GM18858 (cell line): Measurements from ENCODE around the gene SLC16A7.
"Not testable (repeated sequence)": the region's sequence is repeated elsewhere in the genome, so short reads cannot be mapped to it uniquely, and the experiment has no call there.

ENCODE experiments used
- ATAC-seq: cut with Tn5 transposase; IDR thresholded peaks from one replicate; pipeline ENCODE4 v1.9.1; 2021; ENCODE audit not compliant: unreplicated experiment

Gene SLC16A7, protein sequence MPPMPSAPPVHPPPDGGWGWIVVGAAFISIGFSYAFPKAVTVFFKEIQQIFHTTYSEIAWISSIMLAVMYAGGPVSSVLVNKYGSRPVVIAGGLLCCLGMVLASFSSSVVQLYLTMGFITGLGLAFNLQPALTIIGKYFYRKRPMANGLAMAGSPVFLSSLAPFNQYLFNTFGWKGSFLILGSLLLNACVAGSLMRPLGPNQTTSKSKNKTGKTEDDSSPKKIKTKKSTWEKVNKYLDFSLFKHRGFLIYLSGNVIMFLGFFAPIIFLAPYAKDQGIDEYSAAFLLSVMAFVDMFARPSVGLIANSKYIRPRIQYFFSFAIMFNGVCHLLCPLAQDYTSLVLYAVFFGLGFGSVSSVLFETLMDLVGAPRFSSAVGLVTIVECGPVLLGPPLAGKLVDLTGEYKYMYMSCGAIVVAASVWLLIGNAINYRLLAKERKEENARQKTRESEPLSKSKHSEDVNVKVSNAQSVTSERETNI

DNA sequence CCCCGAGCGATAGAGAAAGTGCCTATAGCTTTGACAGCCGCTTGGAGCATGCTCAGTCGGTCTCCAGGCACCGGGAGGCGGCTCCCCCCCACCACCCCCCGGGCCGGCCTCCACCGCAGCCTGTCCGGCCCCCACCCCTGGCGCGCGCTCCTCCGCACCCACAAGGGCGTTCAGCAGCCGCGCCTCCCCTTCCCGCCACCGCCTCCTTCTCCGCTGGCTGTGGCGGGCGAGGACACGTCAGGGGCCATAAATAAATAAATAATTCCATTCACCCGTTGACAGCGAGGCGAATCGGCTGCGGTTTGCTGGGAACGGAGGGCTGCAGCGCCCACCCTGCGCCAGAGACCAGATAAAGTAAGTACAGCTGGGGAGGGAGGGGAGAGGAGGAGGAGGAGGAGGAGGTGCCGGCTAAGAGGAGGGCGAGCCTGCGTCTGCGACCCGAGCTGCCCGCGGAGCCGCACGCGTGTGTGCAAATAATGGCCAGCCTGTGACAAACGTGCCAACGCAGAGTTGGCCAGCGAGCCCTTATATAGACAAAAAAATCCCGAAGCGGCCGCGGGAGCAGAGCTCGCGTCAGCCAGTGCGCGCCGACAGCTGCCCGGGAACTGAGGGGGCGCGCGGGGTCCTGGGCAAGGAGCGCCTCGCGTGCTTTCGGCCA is at the start of gene SLC16A7:
Gene SLC16A7 (plus strand): TSS at position 147 of the 658 bp plus-strand sequence. CDS start 108,773 bp downstream, outside the sequence.
- peak; percentile 40 for ATAC-seq

DNA sequence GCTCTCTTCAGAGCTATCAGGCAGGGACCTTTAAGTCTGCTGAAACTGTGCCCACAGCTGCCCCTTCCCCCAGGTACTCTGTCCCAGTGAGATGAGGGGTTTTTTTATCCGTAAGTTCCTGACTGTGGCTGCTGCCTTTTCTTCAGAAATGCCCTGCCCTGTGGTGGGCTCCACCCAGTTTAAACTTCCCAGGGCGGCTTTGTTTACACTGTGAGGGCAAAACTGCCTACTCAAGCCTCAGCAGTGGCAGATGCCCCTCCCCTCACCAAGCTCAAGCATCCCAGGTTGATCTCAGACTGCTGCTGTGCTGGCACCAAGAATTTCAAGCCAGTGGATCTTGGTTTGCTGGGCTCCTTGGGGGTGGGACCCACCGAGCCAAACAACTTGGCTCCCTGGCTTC is 46.9 kb upstream of the SLC16A7 start:
- no peak for ATAC-seq

DNA sequence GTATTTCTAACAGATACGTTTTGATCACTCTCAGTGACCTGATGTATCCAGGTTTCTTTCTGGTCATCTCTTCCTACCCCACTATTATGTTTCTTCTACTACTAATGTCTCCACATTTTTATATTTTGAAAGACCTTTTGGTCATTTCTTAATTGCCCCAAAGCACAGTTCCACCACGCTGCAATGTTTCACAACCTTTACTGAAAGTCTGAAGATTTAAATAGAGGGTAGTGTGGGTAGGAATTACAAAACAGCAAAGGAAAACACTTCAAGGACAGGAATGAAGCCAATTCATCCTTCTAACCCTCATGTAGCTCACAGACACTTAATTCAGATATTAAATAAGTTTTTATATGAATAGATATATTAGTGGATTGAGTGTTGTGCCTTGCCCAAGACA is 36.1 kb upstream of the SLC16A7 start:
- no peak for ATAC-seq

DNA sequence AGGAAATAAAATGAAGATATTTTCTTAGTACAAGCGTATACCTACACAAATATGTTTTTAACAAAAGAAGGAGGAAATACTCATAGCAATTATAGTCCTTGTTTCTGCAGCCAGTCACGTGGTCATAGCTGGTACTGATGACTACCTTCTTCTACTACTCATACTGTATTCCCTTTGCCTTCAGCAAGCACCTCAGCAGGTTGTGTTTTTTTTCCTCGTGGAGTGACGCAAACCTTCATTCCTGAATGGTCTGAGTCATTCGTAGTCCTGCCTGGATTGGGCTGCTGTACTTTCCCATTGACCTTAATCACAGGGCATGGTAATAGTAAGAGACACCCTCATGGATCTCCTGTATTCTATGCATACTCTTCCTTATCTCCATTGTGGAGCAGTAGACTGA is 25.7 kb upstream of the SLC16A7 start:
- ATAC-seq = no peak

DNA sequence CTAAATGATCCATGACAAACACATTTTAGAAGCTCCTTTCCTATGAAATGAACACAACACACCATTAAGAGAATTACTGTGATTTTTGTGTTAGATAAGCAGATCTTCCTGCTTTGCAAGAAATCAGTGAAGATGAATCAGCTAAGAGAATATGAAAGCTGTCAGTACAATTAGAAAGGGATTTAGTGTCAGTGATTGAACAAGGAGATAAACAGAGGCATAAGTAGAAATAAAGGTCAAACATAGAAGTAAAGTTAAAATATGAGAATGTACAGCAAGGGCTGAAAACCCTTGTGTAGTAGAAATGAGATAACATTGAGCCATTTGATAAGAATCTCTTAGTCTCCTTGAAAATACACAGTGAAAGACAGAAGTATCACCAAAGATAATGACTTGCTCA is 21.4 kb upstream of the SLC16A7 start:
- no peak for ATAC-seq

DNA sequence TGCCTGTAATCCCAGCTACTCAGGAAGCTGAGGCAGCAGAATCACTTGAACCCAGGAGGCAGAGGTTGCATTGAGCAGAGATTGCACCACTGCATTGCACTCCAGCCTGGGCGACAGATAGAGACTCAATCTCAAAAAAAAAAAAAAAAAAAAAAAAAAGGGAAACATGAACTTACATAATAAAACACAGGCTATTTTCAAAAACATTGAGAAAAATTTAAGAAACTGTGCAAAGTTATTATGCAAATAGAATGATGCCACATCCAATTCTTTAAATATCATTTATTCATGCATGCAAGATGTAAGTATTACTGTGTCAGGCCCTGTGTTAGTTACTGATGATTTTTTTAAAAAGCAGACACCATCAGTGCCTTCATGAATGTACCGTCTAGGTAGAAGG is 20.0 kb upstream of the SLC16A7 start:
- no peak for ATAC-seq

DNA sequence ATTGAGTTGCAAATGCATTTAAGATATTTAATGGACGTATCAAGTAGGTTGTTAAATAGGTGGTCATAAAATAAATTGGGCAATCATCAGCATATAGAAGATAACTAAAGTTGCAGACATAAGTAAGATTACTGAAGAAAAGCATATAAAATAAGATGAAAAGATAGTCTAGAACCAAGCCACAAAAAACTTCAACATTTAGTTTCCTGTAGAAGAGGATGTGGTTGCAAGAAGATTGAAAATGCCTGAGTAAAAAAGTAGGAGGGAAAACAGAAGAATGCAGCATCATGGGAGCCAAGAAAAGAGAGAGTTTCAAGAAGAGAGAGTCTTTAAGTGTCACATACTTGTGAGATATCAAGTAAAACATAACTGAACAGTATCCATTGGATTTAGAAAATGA is 17.6 kb upstream of the SLC16A7 start:
- ATAC-seq = no peak

DNA sequence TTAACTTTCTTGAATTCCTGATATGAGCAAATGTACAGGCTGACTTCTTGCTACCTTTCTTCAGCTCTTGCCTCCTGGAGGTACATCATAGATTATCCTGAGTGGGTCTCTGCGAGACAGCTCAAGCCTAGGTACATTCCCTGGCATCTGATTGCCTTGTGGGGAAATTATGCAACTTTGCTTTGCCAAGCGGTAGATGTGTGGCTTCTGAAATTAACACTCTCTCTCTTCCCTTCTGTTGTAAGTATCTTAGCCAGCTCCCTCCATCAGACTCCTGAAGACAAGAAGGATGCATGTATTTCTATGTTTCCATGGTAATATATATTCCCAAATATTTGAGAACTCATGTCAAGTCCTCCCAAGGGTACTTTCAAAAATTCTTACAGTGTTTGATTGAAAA is 16.2 kb upstream of the SLC16A7 start:
- ATAC-seq = no peak

DNA sequence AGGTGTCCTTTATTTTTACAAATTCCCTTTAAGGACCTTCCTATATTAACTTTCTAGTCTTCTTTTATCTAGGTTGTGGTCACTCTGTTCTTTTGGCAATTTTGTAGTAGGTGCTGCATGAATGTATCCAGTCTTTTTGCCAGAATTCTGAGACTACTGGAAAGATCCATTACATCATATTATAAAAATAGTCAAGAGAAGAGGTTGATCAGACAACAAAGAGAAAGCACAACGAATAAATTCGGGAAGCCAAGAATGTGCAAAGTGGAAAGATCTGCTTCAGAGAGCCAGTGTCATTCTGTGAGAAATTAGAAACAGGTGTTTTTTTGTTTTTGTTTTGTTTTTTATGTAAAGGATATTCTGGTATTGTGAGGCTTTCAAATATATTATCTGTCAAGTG is 15.8 kb upstream of the SLC16A7 start:
- ATAC-seq = no peak

DNA sequence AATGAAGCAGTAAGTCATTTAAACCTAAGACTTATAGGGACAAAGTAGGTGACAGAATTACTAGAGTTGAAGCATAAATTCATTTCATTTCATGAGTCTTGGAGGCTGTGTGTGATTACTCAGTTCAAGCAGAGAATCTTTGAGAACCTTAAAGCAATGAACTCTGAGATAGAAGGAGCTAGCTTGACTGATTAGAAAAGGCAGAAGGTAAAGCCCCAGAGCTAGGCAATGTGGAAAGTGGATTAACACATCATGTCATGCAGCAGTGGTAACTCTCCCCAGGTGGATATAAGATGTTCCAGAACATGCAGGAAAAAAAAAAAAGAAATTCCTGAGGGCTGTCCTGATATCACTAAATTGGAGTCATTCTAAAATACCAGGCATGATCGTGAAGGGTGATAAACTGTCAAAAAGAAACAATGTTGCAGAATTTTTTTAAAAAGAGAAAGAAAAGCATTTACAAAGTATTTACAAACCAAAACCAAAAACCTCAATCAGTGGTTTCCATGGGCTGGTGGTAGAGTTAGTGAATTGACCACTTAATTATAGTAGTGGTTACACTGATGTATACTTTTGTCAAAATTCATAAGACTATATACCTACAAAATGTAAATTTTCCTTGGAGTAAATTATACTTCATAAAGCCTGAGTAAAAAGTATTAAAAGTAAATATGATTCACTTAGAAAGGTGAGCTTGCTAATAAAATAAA is 12.7 kb upstream of the SLC16A7 start:
- no peak for ATAC-seq

DNA sequence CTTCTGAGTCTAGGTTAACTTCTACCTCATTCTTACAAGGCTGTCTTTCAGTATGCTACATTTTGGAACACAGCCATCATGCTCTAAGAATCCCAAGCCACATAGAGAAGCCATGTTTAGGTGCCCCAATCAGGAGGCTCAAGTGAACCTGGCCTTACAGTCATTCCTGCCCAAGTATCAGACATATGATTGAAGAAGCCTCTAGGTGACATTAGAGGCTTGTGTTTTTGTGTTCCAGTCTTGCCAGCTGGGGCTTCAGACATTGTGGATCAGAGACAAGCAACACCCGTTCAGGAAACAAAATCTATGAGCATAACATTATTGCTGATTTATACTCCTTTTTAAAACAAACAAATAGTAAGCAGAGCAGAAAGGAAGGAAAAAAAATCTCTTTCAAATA is 8.1 kb upstream of the SLC16A7 start:
- no peak for ATAC-seq

DNA sequence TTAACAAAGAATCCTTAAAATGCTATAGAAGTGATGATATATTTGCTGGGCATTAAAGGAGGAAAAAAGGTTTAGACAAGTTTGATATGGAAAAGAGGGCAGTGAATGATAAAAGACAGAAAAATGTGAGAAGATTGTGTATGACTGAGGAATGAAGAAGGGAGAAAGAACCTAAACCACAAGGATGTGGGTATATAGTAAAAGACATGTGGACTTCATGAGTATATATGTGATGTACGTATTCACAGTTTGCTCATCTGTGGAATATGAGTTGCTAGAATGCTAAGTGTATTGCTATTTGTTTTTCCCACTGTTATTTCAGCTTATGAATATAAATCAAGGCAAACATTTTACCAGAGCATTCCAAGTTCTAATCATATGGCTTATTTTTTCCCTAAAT is 2.1 kb upstream of the SLC16A7 start:
- no peak for ATAC-seq

DNA sequence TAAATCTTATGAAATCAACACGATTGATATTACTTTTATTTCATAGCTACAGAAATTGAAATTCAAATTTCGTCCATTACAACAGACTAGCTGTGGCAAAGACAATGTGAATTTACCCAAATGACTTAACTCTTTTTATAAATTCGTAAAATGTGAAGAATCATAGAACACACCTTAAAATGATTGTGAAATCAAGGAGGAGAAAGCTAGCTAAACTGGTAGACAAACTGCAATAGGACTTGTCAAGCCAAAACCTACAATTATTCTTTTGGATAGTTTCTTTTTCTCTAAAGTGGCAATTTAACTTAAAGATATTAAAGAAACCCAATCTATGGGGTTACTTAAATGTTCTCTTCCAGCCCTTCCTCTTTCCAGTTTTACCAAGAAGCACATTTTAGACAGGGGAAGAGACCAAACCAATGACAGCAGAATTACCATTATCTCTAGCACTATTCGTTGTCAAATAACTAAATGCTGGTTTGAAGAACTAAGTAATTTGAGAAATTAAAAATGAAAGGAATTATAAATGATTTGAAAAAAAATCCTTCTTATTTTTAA is 807 bp upstream of the SLC16A7 start:
- ATAC-seq = no peak

DNA sequence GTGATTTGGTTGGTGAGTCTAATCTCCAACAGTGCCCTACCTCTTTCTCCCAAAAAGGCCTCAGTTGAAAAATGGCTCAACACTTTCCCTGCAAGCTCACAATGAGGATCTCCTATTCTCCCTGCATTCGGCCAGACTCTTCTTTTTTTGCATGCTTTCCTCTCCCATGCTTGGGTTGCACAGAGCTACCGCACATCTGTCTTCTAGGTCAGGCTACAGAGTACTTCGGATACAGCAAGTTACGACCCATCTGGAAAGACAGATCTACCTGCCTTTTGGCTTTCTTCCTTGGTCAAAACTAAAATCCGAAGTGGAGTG is 305 bp upstream of the SLC16A7 start:
- ATAC-seq = no peak

DNA sequence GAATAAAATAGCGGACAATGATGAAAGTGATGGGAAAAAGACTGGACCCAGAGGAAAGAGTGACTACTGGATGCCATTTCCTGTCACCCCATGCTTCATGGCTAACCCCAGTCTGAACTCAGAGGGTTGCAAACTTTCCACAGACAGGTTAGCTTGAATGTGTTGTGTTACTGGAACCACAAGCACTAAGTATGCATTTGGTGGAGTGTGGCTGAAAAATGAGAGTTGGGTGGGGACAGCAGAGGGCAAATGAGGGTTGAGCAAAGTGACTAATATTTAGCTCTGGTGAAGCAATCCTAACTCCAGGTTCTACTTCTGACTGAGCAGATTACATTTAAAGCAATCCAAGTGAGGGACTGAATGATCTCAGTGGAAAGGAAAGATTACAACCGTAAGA is 1.6 kb downstream of the SLC16A7 start:
- ATAC-seq = peak; percentile 63

DNA sequence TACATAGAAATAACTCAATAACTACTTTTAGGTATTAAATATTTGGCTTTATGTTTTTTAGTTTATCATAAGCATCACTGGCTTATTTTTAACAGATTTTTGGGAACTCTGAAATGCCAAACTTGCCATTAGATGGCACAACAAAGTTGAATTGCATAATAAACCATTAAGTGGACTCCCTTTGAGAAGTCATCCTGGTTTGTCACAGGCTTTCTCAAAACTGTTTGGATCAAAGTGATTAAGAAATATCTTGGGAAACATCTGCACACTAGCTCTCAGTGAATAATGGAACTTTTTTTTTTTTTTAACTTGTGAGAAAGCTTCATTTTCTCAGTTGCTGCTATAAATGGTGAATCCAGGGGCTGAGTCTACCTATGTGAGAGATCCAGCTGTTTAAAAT is 4.3 kb downstream of the SLC16A7 start:
- ATAC-seq = no peak

DNA sequence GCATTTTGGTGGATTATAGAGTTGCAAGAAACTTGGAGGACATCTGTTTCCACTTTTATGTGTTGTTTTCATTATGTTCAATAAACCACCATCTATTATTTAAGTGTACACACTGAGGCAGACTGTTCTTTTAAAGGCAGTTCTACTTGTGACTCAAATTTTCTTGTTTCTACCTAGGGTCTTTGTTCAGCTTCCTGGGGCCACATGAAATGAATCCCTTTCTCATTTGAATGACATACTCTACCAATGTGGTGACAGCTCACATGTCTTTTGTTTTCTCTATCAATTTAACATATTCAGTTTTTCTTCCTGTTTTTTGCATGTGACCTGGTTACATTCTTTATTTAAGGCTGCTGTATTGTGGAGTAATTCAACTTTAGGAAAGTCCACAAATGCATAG is 7.9 kb downstream of the SLC16A7 start:
- no peak for ATAC-seq

DNA sequence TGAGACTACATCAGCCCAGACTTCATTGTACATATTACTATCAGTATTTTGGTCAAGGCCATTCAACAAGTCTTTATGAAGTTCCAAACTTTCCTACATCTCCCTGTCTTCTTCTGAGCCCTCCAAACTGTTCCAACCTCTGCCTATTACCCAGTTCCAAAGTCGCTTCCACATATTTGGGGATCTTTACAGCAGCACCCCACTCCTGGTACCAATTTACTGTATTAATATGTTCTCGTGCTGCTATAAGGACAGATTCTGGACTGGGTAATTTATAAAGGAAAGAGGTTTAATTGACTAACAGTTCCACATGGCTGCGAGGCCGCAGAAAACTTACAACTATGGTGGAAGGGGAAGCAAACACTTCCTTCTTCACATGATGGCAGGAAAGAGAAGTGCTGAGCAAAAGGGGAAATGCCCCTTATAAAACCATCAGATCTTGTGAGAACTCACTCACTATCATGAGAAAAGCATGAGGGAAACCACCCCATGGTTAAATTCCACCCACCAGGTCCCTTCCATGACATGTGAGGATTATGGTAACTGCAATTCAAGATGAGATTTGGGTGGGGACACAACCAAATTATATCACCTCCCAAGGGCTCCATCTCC is 17.1 kb downstream of the SLC16A7 start:
- ATAC-seq = not testable (repeated sequence)

DNA sequence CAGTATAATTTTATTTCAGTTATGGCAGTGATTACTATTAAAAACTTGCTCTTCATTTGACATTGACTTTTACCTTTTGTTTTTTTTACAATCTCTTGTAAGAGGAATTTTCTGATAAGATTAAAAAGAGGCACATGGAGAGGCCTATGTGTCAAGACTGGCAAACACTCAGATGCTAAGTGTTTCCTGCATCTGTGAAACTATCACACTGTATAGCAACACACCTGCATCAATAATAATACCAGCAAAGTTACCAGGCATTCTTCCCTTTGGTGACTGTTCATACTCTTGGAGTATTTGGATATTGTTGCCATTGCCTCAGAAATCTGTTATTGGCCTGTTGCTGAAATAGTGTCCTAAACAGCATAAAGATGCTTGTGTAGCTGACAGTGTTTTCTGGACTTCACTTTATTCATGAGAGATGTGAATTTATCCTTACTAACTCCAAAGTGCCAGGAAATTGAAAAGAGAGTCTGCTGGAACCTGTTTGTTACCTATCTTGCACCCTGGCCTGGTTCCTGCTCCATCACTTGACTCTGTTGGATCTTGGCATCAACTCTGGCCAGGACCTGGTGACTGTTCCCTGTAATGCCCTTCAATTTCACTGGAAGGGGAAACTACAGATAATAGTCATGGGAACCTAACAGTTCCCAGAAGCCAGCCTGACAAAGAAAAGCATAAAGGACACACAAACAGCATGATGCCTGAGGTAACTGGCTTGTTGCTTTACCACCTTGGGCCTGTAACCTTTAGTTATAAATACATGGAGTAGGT is 19.8 kb downstream of the SLC16A7 start:
- no peak for ATAC-seq

DNA sequence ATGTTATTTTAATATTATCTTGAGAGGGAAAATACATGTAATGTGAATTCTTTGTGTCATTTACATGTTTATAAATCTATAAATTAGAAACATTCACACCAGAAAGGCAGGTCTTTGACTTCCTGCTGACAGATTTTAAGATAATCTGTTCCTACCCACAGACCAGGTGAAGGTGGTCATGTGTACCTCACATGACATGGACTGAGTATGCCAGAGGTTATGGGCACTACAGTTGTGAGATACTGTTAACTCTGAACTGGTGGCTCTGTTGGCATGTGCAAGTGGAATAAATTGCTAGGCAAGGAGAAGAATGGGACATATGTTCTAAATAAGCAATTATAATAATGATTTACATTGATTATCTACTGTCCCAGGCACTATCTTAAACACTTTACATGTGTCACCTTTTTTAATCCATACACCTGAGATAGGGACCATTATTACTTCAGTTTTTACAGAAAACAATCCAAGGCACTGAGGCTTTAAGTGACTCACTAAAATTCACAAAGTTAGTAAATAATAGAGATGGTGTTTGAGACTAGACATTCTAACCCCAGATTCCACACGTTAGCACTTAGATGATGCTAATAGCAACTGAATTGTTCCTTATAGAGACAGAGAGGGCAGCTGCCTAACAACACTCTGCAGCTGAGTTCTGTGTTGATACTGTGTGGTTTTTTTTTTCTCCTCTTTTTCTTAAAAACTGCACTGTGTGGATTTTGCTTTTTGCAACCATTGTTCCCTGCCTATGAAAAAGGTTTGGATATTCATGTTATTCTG is 23.8 kb downstream of the SLC16A7 start:
- no peak for ATAC-seq
